ENCODE data around the gene EPG5. TPM values are rescaled to one million over a fixed set of nuclear protein-coding genes. Genes with fewer than 3 reads are reported as not detected.

EPG5 gene
- total and polyA plus RNA-seq, 10 donors = 4.6 to 67.9 (median 48.5) TPM

- no peaks in the 10 kb centered on the region for H3K27me3 ChIP-seq (replicated peaks in 1 of 7)
- no peak for DNase-seq
- H3K9me3 ChIP-seq = no peaks in the 10 kb centered on the region
- WGBS, 5 donors = 92 to 97% (median 96%) methylated on average over 3 of the region's 3 CpGs
- peaks cover 0 to 100% (median 80%) of the 10 kb centered on the region in 6 donors for H3K36me3 ChIP-seq
- no peak overlapping the region for H3K4me3 ChIP-seq
- intact Hi-C loops (cut with DNase I; ENCODE audit: low total_unique reads) = no loop called here
- H3K27ac ChIP-seq = no peak overlapping the region
- H3K4me1 ChIP-seq = no peaks in the 10 kb centered on the region
- no peak for TF ChIP-seq CTCF (IDR thresholded peaks at IDR 0.05 in 8 of 11, conservative IDR thresholded peaks at IDR 0.05 in 3 of 11)
- TF ChIP-seq POLR2AphosphoS5 (IDR thresholded peaks at IDR 0.05) = no peak
- TF ChIP-seq POLR2A (IDR thresholded peaks at IDR 0.05) = no peak
Measured at GRCh38 chr18:45859334-45859733, 107.8 kb downstream of the EPG5 start.

GRCh38 chr18:45856531-45856930 is 110.6 kb downstream of the EPG5 start:
- Histone ChIP-seq H3K36me3 (peaks cover 0 to 100% (median 88%) of the 10 kb centered on the region in 6 donors), H3K4me1 (no peaks in the 10 kb centered on the region), H3K9me3 (no peaks in the 10 kb centered on the region), H3K27ac (no peak overlapping the region), H3K4me3 (no peak overlapping the region), H3K27me3 (replicated peaks in 1 of 7) (no peaks in the 10 kb centered on the region)
- DNase-seq = no peak
- intact Hi-C loops (cut with DNase I; ENCODE audit: low total_unique reads) = no loop called here
- WGBS, 5 donors = 87 to 94% (median 91%) methylated on average over 4 of the region's 4 CpGs
- TF ChIP-seq CTCF (IDR thresholded peaks at IDR 0.05 in 8 of 11, conservative IDR thresholded peaks at IDR 0.05 in 3 of 11) = no peak
- TF ChIP-seq POLR2AphosphoS5 (IDR thresholded peaks at IDR 0.05) = no peak
- TF ChIP-seq POLR2A (IDR thresholded peaks at IDR 0.05) = no peak

- peaks cover 0 to 100% (median 86%) of the 10 kb centered on the region in 6 donors for H3K36me3 ChIP-seq
- no peaks in the 10 kb centered on the region for H3K9me3 ChIP-seq
- no peak for DNase-seq
- no peak overlapping the region for H3K4me3 ChIP-seq
- TF ChIP-seq POLR2AphosphoS5 (IDR thresholded peaks at IDR 0.05) = no peak
- TF ChIP-seq CTCF (IDR thresholded peaks at IDR 0.05 in 8 of 11, conservative IDR thresholded peaks at IDR 0.05 in 3 of 11) = no peak
- no peak for TF ChIP-seq POLR2A (IDR thresholded peaks at IDR 0.05)
- no peaks in the 10 kb centered on the region for H3K27me3 ChIP-seq (replicated peaks in 1 of 7)
- 93 to 98% (median 96%) methylated on average over 2 of the region's 2 CpGs for WGBS, 5 donors
- H3K4me1 ChIP-seq = no peaks in the 10 kb centered on the region
- no peak overlapping the region for H3K27ac ChIP-seq
- intact Hi-C loops (cut with DNase I; ENCODE audit: low total_unique reads) = no loop called here
Measured at GRCh38 chr18:45854036-45854586, 113.0 kb downstream of the EPG5 start.

GRCh38 chr18:45852631-45853030 is 114.5 kb downstream of the EPG5 start:
- WGBS, 5 donors = 74 to 95% (median 83%) methylated on average over 5 of the region's 5 CpGs
- no peaks in the 10 kb centered on the region for H3K9me3 ChIP-seq
- no peak overlapping the region for H3K27ac ChIP-seq
- intact Hi-C loops (cut with DNase I; ENCODE audit: low total_unique reads) = no loop called here
- DNase-seq = no peak
- H3K4me3 ChIP-seq = no peak overlapping the region
- H3K4me1 ChIP-seq = no peaks in the 10 kb centered on the region
- peaks cover 0 to 100% (median 71%) of the 10 kb centered on the region in 6 donors for H3K36me3 ChIP-seq
- no peak for TF ChIP-seq POLR2A (IDR thresholded peaks at IDR 0.05)
- peak in 1 of 3 donors; percentile 13 for TF ChIP-seq POLR2AphosphoS5 (IDR thresholded peaks at IDR 0.05)
- no peaks in the 10 kb centered on the region for H3K27me3 ChIP-seq (replicated peaks in 1 of 7)

Measured in spleen (tissue), 11 donors.